Testis (tissue), 3 donors: ENCODE measurements around the gene L2HGDH. TPM values are rescaled to one million over a fixed set of nuclear protein-coding genes. Genes with fewer than 3 reads are reported as not detected.

Source experiments
- DNase-seq: peaks from one replicate; pipeline ENCODE4 v3.0.0-alpha.2; 2019
- H3K27ac ChIP-seq, 2 donors: fragments of 200-600 bp; sonication (generic); one replicate each; pipeline ENCODE4 v1.5.1; 2019
- H3K27me3 ChIP-seq: fragments of 200-600 bp; sonication (generic); one replicate; pipeline ENCODE4 v1.5.1; 2019
- H3K36me3 ChIP-seq: fragments of 200-600 bp; sonication (generic); one replicate; pipeline ENCODE4 v1.5.1; 2017; ENCODE audit warnings: low read depth; ENCODE audit errors: missing control alignments
- H3K4me1 ChIP-seq: fragments of 200-600 bp; sonication (generic); one replicate; pipeline ENCODE4 v1.5.1; 2019
- H3K4me3 ChIP-seq, 2 donors: fragments of 200-600 bp; sonication (generic); one replicate each; pipeline ENCODE4 v1.5.1; 2017 to 2019
- H3K9me3 ChIP-seq: fragments of 200-600 bp; sonication (generic); one replicate; pipeline ENCODE4 v1.5.1; 2017
- POLR2A ChIP-seq: fragments of 450-650 bp; IDR thresholded peaks from one replicate; pipeline ENCODE4 v1.6.1; 2017; ENCODE audit warnings: antibody characterized with exemption, mild to moderate bottlenecking, moderate library complexity
- WGBS, 2 donors: methylation state at CpG; one replicate each; pipeline ENCODE4 v1.1.5; 2018; 5-methylcytosine and 5-hydroxymethylcytosine counted together
- intact Hi-C: fragments of 100-400 bp; cut with DNase I; formaldehyde crosslinking; loops from one replicate; pipeline ENCODE4 v1.15.1; 2023; ENCODE audit warnings: low total_unique reads
- polyA plus RNA-seq: library from polyadenylated mRNA; stranded (reverse); fragments of 350-450 nt; fragmentation: Illumina TruSeq; extraction: RNeasy Lipid Tissue Mini Kit (QIAGEN cat#74804); gene quantifications from one replicate; pipeline ENCODE4 v1.2.3, GENCODE V29; 2014; ENCODE audit warnings: low read depth, low replicate concordance; ENCODE audit not compliant: insufficient read depth
- total RNA-seq, 2 donors: library from RNA; depleted of rRNA; stranded (reverse); fragments of >200 nt; gene quantifications; one replicate each; pipeline ENCODE4 v1.2.3, GENCODE V29; 2016
- TF ChIP-seq, protein P1 (sequence below), 3 experiments: fragments of 450-650 bp in 2 of 3; fragments of 200-600 bp in 1 of 3; sonication (generic) in 1 of 3; IDR thresholded peaks; one replicate each; pipeline ENCODE4 v1.5.1; 2016 to 2019; ENCODE audit warnings: antibody characterized with exemption in 3 of 3, mild to moderate bottlenecking in 2 of 3, moderate library complexity in 1 of 3

Gene L2HGDH
- total and polyA plus RNA-seq, 3 donors from 2014 or later = 7.9 to 8.9 (median 8.5) TPM

DNA sequence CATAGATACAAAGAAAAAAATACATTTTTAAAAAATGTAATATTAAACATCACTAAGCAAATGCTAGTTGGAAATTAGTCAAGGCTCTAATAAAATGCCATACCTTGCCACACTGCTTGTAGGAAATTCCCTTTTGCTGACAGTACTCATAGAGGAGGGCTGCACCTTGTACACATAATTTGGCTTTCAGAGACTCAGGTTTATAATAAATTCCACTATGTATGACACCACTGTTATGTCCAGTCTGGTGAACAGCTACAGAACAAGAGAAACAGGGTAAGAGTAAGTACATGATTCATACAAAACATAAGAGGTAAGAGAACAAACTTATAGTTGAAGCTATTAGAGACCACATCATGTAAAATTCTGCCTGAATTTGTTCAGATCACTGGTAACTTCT is 10.1 kb downstream of the L2HGDH start:
- TF ChIP-seq, protein P1, sequence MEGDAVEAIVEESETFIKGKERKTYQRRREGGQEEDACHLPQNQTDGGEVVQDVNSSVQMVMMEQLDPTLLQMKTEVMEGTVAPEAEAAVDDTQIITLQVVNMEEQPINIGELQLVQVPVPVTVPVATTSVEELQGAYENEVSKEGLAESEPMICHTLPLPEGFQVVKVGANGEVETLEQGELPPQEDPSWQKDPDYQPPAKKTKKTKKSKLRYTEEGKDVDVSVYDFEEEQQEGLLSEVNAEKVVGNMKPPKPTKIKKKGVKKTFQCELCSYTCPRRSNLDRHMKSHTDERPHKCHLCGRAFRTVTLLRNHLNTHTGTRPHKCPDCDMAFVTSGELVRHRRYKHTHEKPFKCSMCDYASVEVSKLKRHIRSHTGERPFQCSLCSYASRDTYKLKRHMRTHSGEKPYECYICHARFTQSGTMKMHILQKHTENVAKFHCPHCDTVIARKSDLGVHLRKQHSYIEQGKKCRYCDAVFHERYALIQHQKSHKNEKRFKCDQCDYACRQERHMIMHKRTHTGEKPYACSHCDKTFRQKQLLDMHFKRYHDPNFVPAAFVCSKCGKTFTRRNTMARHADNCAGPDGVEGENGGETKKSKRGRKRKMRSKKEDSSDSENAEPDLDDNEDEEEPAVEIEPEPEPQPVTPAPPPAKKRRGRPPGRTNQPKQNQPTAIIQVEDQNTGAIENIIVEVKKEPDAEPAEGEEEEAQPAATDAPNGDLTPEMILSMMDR (IDR thresholded peaks at IDR 0.05) = no peak
- TF ChIP-seq POLR2A = no peak
- H3K36me3 ChIP-seq = no peaks in the 10 kb centered on the region
- H3K4me3 ChIP-seq = no peak overlapping the region
- no peaks in the 10 kb centered on the region for H3K9me3 ChIP-seq
- no peak overlapping the region for H3K27ac ChIP-seq
- H3K4me1 ChIP-seq = no peaks in the 10 kb centered on the region
- intact Hi-C loops = no loop called here
- no peaks in the 10 kb centered on the region for H3K27me3 ChIP-seq
- DNase-seq = no peak

DNA sequence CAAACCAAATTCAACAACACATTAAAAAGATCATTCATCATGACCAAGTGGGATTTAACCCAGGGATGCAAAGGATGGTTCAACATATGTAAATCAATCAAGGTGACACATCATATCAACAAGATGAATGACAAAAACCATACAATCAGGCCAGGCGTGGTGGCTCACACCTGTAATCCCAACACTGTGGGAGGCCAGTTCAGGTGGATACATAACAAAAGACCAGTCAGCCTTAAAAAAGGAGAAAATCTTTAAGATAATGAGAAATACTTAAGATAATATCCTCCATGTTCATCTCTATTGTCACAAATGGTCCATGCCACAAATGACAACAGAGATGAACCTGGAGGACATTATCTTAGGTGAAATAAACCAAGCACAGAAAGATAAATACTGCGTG is 12.4 kb downstream of the L2HGDH start:
- intact Hi-C loops = no loop called here
- H3K9me3 ChIP-seq = no peaks in the 10 kb centered on the region
- WGBS, 2 donors = 92 to 96% methylated on average over 2 of the region's 2 CpGs
- TF ChIP-seq, protein P1 (IDR thresholded peaks at IDR 0.05) = no peak
- TF ChIP-seq POLR2A = no peak
- H3K27ac ChIP-seq = no peak overlapping the region
- H3K4me1 ChIP-seq = no peaks in the 10 kb centered on the region
- no peak for DNase-seq
- no peak overlapping the region for H3K4me3 ChIP-seq
- no peaks in the 10 kb centered on the region for H3K27me3 ChIP-seq
- H3K36me3 ChIP-seq = no peaks in the 10 kb centered on the region

DNA sequence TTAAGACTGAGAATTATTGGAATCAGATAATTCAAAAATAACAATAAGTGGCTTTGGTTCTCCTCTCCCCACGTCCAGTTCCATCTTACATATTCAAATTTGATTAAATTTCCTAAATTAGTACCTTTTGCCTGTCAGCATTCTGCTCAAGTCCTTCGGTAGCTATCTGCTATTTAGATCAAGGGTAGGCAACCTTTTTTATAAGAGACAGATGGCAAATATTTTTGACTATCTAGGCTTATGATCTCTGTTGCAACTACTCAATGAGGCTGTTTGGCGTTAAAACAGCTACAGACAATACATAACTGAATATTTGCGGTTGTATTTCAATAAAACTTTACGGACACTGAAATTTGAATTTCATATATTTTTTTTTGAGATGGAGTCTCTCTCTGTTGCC is 21.7 kb downstream of the L2HGDH start:
- Histone ChIP-seq H3K27me3 (no peaks in the 10 kb centered on the region), H3K36me3 (no peaks in the 10 kb centered on the region), H3K9me3 (no peaks in the 10 kb centered on the region), H3K4me1 (no peaks in the 10 kb centered on the region), H3K4me3 (no peak overlapping the region), H3K27ac (no peak overlapping the region)
- WGBS, 2 donors = 78 to 89% methylated on average over 5 of the region's 5 CpGs
- intact Hi-C loops = no loop called here
- TF ChIP-seq POLR2A = no peak
- TF ChIP-seq, protein P1 (IDR thresholded peaks at IDR 0.05) = no peak
- no peak for DNase-seq

DNA sequence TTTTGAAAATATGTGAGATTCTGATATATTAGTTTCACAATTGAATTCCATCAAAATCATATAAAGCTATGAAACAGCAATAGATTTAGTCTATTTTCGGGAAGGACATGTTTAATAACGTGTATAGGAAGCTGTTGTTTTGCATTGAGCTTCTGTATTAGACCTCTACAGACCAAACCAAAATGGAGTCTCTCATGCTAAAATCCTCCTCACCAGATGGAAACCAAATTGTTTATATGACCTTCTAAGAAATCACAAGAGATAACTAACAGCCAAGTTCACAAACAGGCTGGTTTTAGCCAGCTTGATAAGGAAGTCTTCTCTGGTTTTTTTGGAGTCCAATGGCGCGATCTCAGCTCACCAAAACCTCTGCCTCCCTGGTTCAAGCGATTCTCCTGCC is 23.9 kb downstream of the L2HGDH start:
- Histone ChIP-seq H3K36me3 (no peaks in the 10 kb centered on the region), H3K9me3 (no peaks in the 10 kb centered on the region), H3K27me3 (no peaks in the 10 kb centered on the region), H3K27ac (no peak overlapping the region), H3K4me1 (no peaks in the 10 kb centered on the region), H3K4me3 (no peak overlapping the region)
- DNase-seq = no peak
- intact Hi-C loops = no loop called here
- 88 to 94% methylated on average over 5 of the region's 5 CpGs for WGBS, 2 donors
- TF ChIP-seq POLR2A = no peak
- TF ChIP-seq, protein P1 (IDR thresholded peaks at IDR 0.05) = no peak

DNA sequence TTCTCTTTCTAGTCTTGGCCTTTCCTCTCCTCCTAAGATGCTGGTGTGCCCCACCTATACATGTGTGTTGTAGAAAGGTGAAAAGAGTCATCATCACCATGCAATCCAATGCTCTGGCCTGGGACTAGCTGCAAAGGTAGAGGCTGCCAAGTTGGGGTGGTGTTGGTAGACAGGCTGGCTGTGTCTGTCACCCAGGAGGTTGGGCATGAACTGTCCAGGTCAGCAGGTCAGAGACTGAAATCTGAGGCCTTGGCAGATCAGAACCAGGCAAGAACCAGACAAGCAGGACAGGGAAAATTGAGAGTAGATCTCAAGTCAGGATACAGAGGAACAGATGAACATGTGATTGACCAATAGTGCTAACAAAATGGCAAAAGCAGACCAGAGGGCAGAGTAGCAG is 26.2 kb downstream of the L2HGDH start:
- H3K27ac ChIP-seq = no peak overlapping the region
- no peaks in the 10 kb centered on the region for H3K36me3 ChIP-seq
- H3K27me3 ChIP-seq = no peaks in the 10 kb centered on the region
- no peak for DNase-seq
- H3K4me1 ChIP-seq = no peaks in the 10 kb centered on the region
- H3K4me3 ChIP-seq = no peak overlapping the region
- intact Hi-C loops = no loop called here
- TF ChIP-seq POLR2A = no peak
- TF ChIP-seq, protein P1 (IDR thresholded peaks at IDR 0.05) = no peak
- no peaks in the 10 kb centered on the region for H3K9me3 ChIP-seq
